H1 (cell line): ENCODE data around the gene DCUN1D2. TPM values are rescaled to one million over a fixed set of nuclear protein-coding genes. Genes with fewer than 3 reads are reported as not detected.

Experiments
- CTCF ChIA-PET: fragments of 300-600 bp; sonication (Branson Sonifier 250); formaldehyde crosslinking; loops from one replicate; lab custom pipeline; 2021; ENCODE audit not compliant: partially characterized antibody; lab: Charles Lee
- POLR2A ChIA-PET: fragments of 300-600 bp; sonication (Branson Sonifier 250); formaldehyde crosslinking; loops from one replicate; lab custom pipeline; 2021; ENCODE audit warnings: inconsistent platforms; ENCODE audit not compliant: partially characterized antibody; lab: Charles Lee
- DNase-seq, 2 experiments: peaks; one replicate each; pipeline versions ENCODE4 v3.0.0 to v3.0.0-alpha.2; 2010 to 2022; ENCODE audit warnings: low spot score in 2 of 2, low read depth in 1 of 2, mixed read lengths in 1 of 2
- FAIRE-seq: peaks from 2 replicates; lab custom pipeline; 2011; peaks lifted over from hg19 to GRCh38; lab: Jason Lieb, UNC
- H2AFZ ChIP-seq: 2 replicates; pipeline ENCODE4 v1.8.1; 2012; ENCODE audit warnings: low read length, inconsistent platforms
- H2AK5ac ChIP-seq: 2 replicates; pipeline ENCODE4 v1.6.1; 2013; ENCODE audit warnings: low read depth, low read length
- H2BK120ac ChIP-seq: replicated peaks from 2 replicates; pipeline ENCODE3; 2013; ENCODE audit warnings: low read depth, low read length, inconsistent platforms
- H2BK12ac ChIP-seq: 2 replicates; pipeline ENCODE4 v1.6.1; 2013; ENCODE audit warnings: low read depth, low read length
- H2BK15ac ChIP-seq: 2 replicates; pipeline ENCODE4 v1.6.1; 2013; ENCODE audit warnings: low read length
- H2BK20ac ChIP-seq: 2 replicates; pipeline ENCODE4 v1.6.1; 2013; ENCODE audit warnings: low read length
- H2BK5ac ChIP-seq: 2 replicates; pipeline ENCODE4 v1.6.1; 2013; ENCODE audit warnings: low read depth, low read length
- H3K14ac ChIP-seq: 2 replicates; pipeline ENCODE4 v1.6.1; 2013; ENCODE audit warnings: inconsistent platforms; ENCODE audit not compliant: insufficient read length
- H3K18ac ChIP-seq: 2 replicates; pipeline ENCODE4 v1.6.1; 2013; ENCODE audit warnings: low read length; ENCODE audit errors: extremely low read depth
- H3K23ac ChIP-seq: 2 replicates; pipeline ENCODE4 v1.6.1; 2013; ENCODE audit warnings: inconsistent platforms; ENCODE audit not compliant: insufficient read length
- H3K23me2 ChIP-seq: 2 replicates; pipeline ENCODE4 v1.6.1; 2013; ENCODE audit warnings: low read depth, low read length
- H3K27ac ChIP-seq: 2 replicates; pipeline ENCODE4 v1.6.1; 2011; ENCODE audit warnings: low read depth, low read length, inconsistent platforms
- H3K27me3 ChIP-seq, 4 experiments: replicated peaks in 1 of 4; 1 replicate in 1 of 4; 2 replicates in 3 of 4; pipeline versions ENCODE4 v1.6.1 to v1.8.1; 2011 to 2013; ENCODE audit warnings: low read length in 3 of 4, mild to moderate bottlenecking in 3 of 4, inconsistent platforms in 2 of 4, mixed read lengths in 2 of 4, moderate library complexity in 1 of 4; ENCODE audit not compliant: control insufficient read depth in 3 of 4, insufficient read depth in 3 of 4; ENCODE audit errors: extremely low read depth in 1 of 4
- H3K36me3 ChIP-seq, 4 experiments: 2 replicates each; pipeline versions ENCODE4 v1.6.1 to v1.8.1; 2011 to 2013; ENCODE audit warnings: mild to moderate bottlenecking in 4 of 4, low read length in 3 of 4, moderate library complexity in 2 of 4, control low read depth in 1 of 4, inconsistent platforms in 1 of 4; ENCODE audit not compliant: insufficient read depth in 4 of 4, control insufficient read depth in 2 of 4
- H3K4ac ChIP-seq: replicated peaks from 2 replicates; pipeline ENCODE3; 2013; ENCODE audit warnings: low read length, low read depth, mixed read lengths, inconsistent platforms; ENCODE audit not compliant: insufficient read length
- H3K4me1 ChIP-seq, 4 experiments: replicated peaks in 1 of 4; 1 replicate in 1 of 4; 2 replicates in 3 of 4; pipeline versions ENCODE4 v1.6.1 to v1.8.1; 2011 to 2013; ENCODE audit warnings: low read length in 3 of 4, inconsistent platforms in 2 of 4, mixed read lengths in 1 of 4; ENCODE audit not compliant: insufficient read depth in 4 of 4, control insufficient read depth in 3 of 4
- H3K4me2 ChIP-seq, 2 experiments: 2 replicates each; pipeline versions ENCODE4 v1.6.1 to v1.8.1; 2011 to 2013; ENCODE audit warnings: low read depth in 2 of 2, low read length in 2 of 2, control low read depth in 1 of 2, inconsistent platforms in 1 of 2, mild to moderate bottlenecking in 1 of 2; ENCODE audit not compliant: insufficient read depth in 1 of 2
- H3K4me3 ChIP-seq, 4 experiments: fragments of 200-600, 300-600 bp in 1 of 4; sonication (generic), shearing (Covaris generic), sonication (Bioruptor Twin) in 1 of 4; 2 replicates each; pipeline versions ENCODE4 v1.5.1 to v1.8.1; 2011 to 2016; ENCODE audit warnings: low read length in 4 of 4, low read depth in 3 of 4, control low read depth in 2 of 4, inconsistent platforms in 2 of 4, mild to moderate bottlenecking in 2 of 4, mixed read lengths in 1 of 4, moderate library complexity in 1 of 4; ENCODE audit not compliant: insufficient read depth in 2 of 4; ENCODE audit errors: extremely low read depth in 1 of 4
- H3K56ac ChIP-seq: replicated peaks from 2 replicates; pipeline ENCODE3; 2013; ENCODE audit warnings: low read depth, mild to moderate bottlenecking, mixed read lengths, low read length, inconsistent platforms; ENCODE audit not compliant: insufficient read length
- H3K79me1 ChIP-seq: 2 replicates; pipeline ENCODE4 v1.6.1; 2013; ENCODE audit warnings: low read depth, low read length, control low read depth
- H3K79me2 ChIP-seq, 2 experiments: 2 replicates each; pipeline versions ENCODE4 v1.6.1 to v1.8.1; 2012 to 2013; ENCODE audit warnings: low read length in 2 of 2, mild to moderate bottlenecking in 2 of 2, inconsistent platforms in 1 of 2; ENCODE audit not compliant: insufficient read depth in 2 of 2, control insufficient read depth in 1 of 2
- H3K9ac ChIP-seq, 4 experiments: replicated peaks in 1 of 4; 1 replicate in 1 of 4; 2 replicates in 3 of 4; pipeline versions ENCODE4 v1.6.1 to v1.8.1; 2011 to 2013; ENCODE audit warnings: low read depth in 3 of 4, low read length in 3 of 4, control low read depth in 2 of 4, mild to moderate bottlenecking in 2 of 4, moderate library complexity in 2 of 4, inconsistent platforms in 1 of 4; ENCODE audit errors: extremely low read depth in 1 of 4
- H3K9me3 ChIP-seq, 2 experiments: 2 replicates each; pipeline versions ENCODE4 v1.6.1 to v1.8.1; 2012 to 2013; ENCODE audit warnings: mild to moderate bottlenecking in 2 of 2, moderate library complexity in 2 of 2, control low read depth in 1 of 2, inconsistent platforms in 1 of 2, low read depth in 1 of 2, low read length in 1 of 2, mixed read lengths in 1 of 2; ENCODE audit not compliant: insufficient read depth in 2 of 2
- H4K20me1 ChIP-seq, 2 experiments: replicated peaks in 1 of 2; 2 replicates each; pipeline versions ENCODE3 to v1.8.1; 2011 to 2013; ENCODE audit warnings: inconsistent platforms in 2 of 2, low read length in 2 of 2, mild to moderate bottlenecking in 1 of 2; ENCODE audit not compliant: insufficient read depth in 2 of 2, control insufficient read depth in 1 of 2
- H4K5ac ChIP-seq: 2 replicates; pipeline ENCODE4 v1.6.1; 2013; ENCODE audit warnings: low read length, low read depth, mixed read lengths, inconsistent platforms; ENCODE audit not compliant: insufficient read length
- H4K8ac ChIP-seq: 2 replicates; pipeline ENCODE4 v1.8.0; 2013; ENCODE audit warnings: mild to moderate bottlenecking, moderate library complexity, low read length, inconsistent platforms; ENCODE audit not compliant: insufficient read depth; ENCODE audit errors: extremely low read depth
- H4K91ac ChIP-seq: replicated peaks from 2 replicates; pipeline ENCODE3; 2013; ENCODE audit warnings: low read length, mixed read lengths, inconsistent platforms; ENCODE audit not compliant: insufficient read length
- BACH1 ChIP-seq: IDR thresholded peaks from 2 replicates; pipeline ENCODE4 v1.6.1; 2012; ENCODE audit warnings: low read length, improper control_type of control experiment
- HDAC6 ChIP-seq: IDR thresholded peaks from one replicate; pipeline ENCODE4 v1.7.1; 2012; ENCODE audit warnings: low read depth, mild to moderate bottlenecking, inconsistent platforms, low read length, moderate library complexity
- KDM1A ChIP-seq: fragments of 200-600, 300-600 bp; sonication (generic); IDR thresholded peaks from 2 replicates; pipeline ENCODE4 v1.7.1; 2016; ENCODE audit warnings: mild to moderate bottlenecking, low read length, borderline replicate concordance
- NANOG ChIP-seq: IDR thresholded peaks from 2 replicates; pipeline ENCODE4 v1.6.1; 2011; ENCODE audit warnings: low read length, low read depth, mild to moderate bottlenecking, inconsistent platforms; ENCODE audit not compliant: insufficient read depth, poor library complexity, severe bottlenecking
- PHF8 ChIP-seq: fragments of 200-600 bp; sonication (generic); conservative IDR thresholded peaks from 2 replicates; pipeline ENCODE4 v1.7.1; 2012; ENCODE audit warnings: low read depth, mild to moderate bottlenecking, inconsistent platforms, low read length, moderate library complexity
- SIX5 ChIP-seq: IDR thresholded peaks from 2 replicates; pipeline ENCODE4 v1.6.1; 2011; ENCODE audit warnings: mild to moderate bottlenecking, low read depth, low read length
- SP4 ChIP-seq: IDR thresholded peaks from 2 replicates; pipeline ENCODE4 v1.6.1; 2012; ENCODE audit warnings: low read length, inconsistent platforms
- SRF ChIP-seq: IDR thresholded peaks from 2 replicates; pipeline ENCODE4 v1.6.1; 2011; ENCODE audit warnings: mild to moderate bottlenecking, low read depth, low read length, moderate library complexity
- SUZ12 ChIP-seq: fragments of 200-600 bp; sonication (generic); IDR thresholded peaks from 2 replicates; pipeline ENCODE4 v1.6.1; 2012; ENCODE audit warnings: mild to moderate bottlenecking, inconsistent platforms, low read length, moderate library complexity, mixed read lengths
- TBP ChIP-seq: IDR thresholded peaks from 2 replicates; pipeline ENCODE4 v1.6.1; 2011; ENCODE audit warnings: low read depth, low read length, improper control_type of control experiment
- ZNF274 ChIP-seq: IDR thresholded peaks from 2 replicates; pipeline ENCODE4 v1.7.0; 2012; ENCODE audit warnings: low read length, borderline replicate concordance; ENCODE audit errors: extremely low read depth
- WGBS, 2 experiments: shearing (Covaris generic) in 1 of 2; methylation state at CpG; one replicate each; pipeline versions ENCODE4 v1.1.6 to v1.1.7; 2013 to 2015; ENCODE audit warnings: low lambda C conversion rate in 2 of 2, mixed read lengths in 2 of 2, inconsistent platforms in 1 of 2, low coverage in 1 of 2, missing lambda C conversion rate in 1 of 2; ENCODE audit not compliant: insufficient replicate concordance in 2 of 2, insufficient coverage in 1 of 2, insufficient read length in 1 of 2; ENCODE audit errors: extremely low coverage in 1 of 2, missing lambda C conversion rate in 1 of 2; 5-methylcytosine and 5-hydroxymethylcytosine counted together
- polyA plus RNA-seq, 7 experiments: library from polyadenylated mRNA; depleted of rRNA in 3 of 7; stranded (reverse) in 5 of 7; unstranded in 2 of 7; fragments of >200 nt in 5 of 7; fragments of 200-250 nt in 2 of 7; gene quantifications; 1 replicate in 5 of 7; 2 replicates in 1 of 7; 4 replicates in 1 of 7; pipeline versions ENCODE4 v1.2.1 to v1.2.3, GENCODE V29; 2011 to 2013; ENCODE audit warnings: missing spikeins in 2 of 7, mixed read lengths in 2 of 7
- total RNA-seq: library from RNA; stranded (reverse); fragmentation: NEBNext Ultra II Directional; extraction: Animal tissue kit (Norgen Biotek cat#: 25700); gene quantifications from 2 replicates; pipeline ENCODE4 v1.2.1, GENCODE V29; 2021
- TF ChIP-seq, protein P1 (sequence below), 3 experiments: IDR thresholded peaks; 1 replicate in 2 of 3; 2 replicates in 1 of 3; pipeline versions ENCODE4 v1.5.1 to v1.6.1; 2011; ENCODE audit warnings: low read length in 3 of 3, mild to moderate bottlenecking in 3 of 3, inconsistent platforms in 2 of 3, low read depth in 1 of 3, moderate library complexity in 1 of 3; ENCODE audit not compliant: insufficient read depth in 1 of 3; ENCODE audit errors: control extremely low read depth in 1 of 3

DCUN1D2 gene
- total and polyA plus RNA-seq, 2 of the 8 experiments (the other 6 are each of a cell fraction or from before 2014, with no cell fraction given), result 19.5 to 35.3 TPM

DNA sequence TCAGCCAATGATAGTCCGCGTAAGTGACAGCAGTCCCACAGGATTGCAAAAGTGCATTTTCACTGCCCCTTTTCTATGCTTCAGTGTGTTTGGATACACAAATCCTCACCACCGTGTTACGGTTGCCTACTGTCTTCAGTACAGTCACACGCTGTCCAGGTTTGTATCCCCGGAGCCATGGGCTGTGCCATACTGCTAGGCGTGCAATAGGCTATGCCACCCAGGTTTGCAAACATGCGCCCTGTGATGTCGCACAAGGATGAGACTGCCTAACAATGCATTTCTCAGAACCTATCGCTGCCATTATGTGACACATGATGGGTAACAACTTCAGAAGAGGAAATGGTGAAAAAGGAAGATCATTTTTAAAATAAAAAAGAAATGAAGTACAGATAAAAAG is 20.4 kb downstream of the DCUN1D2 start:
- Histone ChIP-seq H3K56ac (no peak overlapping the region), H3K4me1 (peaks cover 0 to 15% (median 5%) of the 10 kb centered on the region in 4 experiments; a peak in 6 of 7 replicates), H3K4me2 (no peak overlapping the region), H3K4me3 (no peak overlapping the region), H4K5ac (no peak overlapping the region), H2BK20ac (no peak overlapping the region), H3K9me3 (no peaks in the 10 kb centered on the region), H3K79me2 (peaks cover 0 to 23% of the 10 kb centered on the region in 2 experiments; a peak in 2 of 4 replicates), H2BK120ac (no peak overlapping the region), H3K36me3 (peaks cover 2 to 43% (median 11%) of the 10 kb centered on the region in 4 experiments; a peak in 5 of 8 replicates), H2BK15ac (no peak overlapping the region), H3K18ac (no peak overlapping the region), H3K23ac (no peak overlapping the region), H3K27ac (no peak overlapping the region), H3K4ac (no peak overlapping the region), H4K20me1 (peaks cover 5 to 14% of the 10 kb centered on the region in 2 experiments), H3K9ac (no peak overlapping the region), H2BK12ac (no peak overlapping the region), H3K27me3 (no peaks in the 10 kb centered on the region), H2AK5ac (no peak overlapping the region), H3K23me2 (no peaks in the 10 kb centered on the region), H3K14ac (no peak overlapping the region), H4K8ac (peak overlapping the region; percentile 65; the same call in 1 of the 2 replicates), H2AFZ (no peak overlapping the region), H2BK5ac (0 out of 2 replicates have a peak overlapping the region, but pooled peaks have one; percentile 27), H3K79me1 (peaks cover 3% of the 10 kb centered on the region), H4K91ac (no peak overlapping the region)
- DNase-seq (no peak), FAIRE-seq (no peak)
- ChIA-PET POLR2A (interaction anchor here (0.6 to 1.6 kb wide), 2 partner anchors 13 to 34 kb away, joined by 4 read pairs; no protein-coding TSS in a partner anchor), CTCF (interaction anchor here (1.4 kb wide), 1 partner anchor 10 kb away, joined by 3 read pairs; no protein-coding TSS in a partner anchor)
- WGBS, 2 experiments, result 94% methylated on average over 10 of the region's 10 CpGs; no CpG with 5 or more reads in 1 of the 2 experiments
- TF ChIP-seq ZNF274, result no peak
- no peak for TF ChIP-seq BACH1
- no peak for TF ChIP-seq SP4
- no peak for TF ChIP-seq SUZ12
- TF ChIP-seq TBP, result no peak
- no peak for TF ChIP-seq PHF8
- TF ChIP-seq SRF, result no peak
- TF ChIP-seq KDM1A, result no peak
- TF ChIP-seq HDAC6, result no peak
- TF ChIP-seq, protein P1, sequence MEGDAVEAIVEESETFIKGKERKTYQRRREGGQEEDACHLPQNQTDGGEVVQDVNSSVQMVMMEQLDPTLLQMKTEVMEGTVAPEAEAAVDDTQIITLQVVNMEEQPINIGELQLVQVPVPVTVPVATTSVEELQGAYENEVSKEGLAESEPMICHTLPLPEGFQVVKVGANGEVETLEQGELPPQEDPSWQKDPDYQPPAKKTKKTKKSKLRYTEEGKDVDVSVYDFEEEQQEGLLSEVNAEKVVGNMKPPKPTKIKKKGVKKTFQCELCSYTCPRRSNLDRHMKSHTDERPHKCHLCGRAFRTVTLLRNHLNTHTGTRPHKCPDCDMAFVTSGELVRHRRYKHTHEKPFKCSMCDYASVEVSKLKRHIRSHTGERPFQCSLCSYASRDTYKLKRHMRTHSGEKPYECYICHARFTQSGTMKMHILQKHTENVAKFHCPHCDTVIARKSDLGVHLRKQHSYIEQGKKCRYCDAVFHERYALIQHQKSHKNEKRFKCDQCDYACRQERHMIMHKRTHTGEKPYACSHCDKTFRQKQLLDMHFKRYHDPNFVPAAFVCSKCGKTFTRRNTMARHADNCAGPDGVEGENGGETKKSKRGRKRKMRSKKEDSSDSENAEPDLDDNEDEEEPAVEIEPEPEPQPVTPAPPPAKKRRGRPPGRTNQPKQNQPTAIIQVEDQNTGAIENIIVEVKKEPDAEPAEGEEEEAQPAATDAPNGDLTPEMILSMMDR (IDR thresholded peaks at IDR 0.05; ENCODE audit: control extremely low read depth in 1 of 3, insufficient read depth in 1 of 3, low read depth in 1 of 3, low read length in 3 of 3), result no peak
- no peak for TF ChIP-seq NANOG
- TF ChIP-seq SIX5, result no peak
